GM12864 (cell line): ENCODE results near the gene NUSAP1.
"Not testable (repeated sequence)": the region's sequence is repeated elsewhere in the genome, so short reads cannot be mapped to it uniquely, and the experiment has no call there.

ENCODE experiments used
- DNase-seq: peaks from one replicate; pipeline ENCODE4 v3.0.0-alpha.2; 2011; ENCODE audit warnings: low read depth
- H3K4me3 ChIP-seq: 2 replicates; pipeline ENCODE4 v1.5.1; 2011; ENCODE audit warnings: mild to moderate bottlenecking, low read depth, low read length, control low read depth
- TF ChIP-seq, protein P1 (sequence below): IDR thresholded peaks from 2 replicates; pipeline ENCODE4 v1.5.1; 2011; ENCODE audit warnings: low read depth, mild to moderate bottlenecking, moderate library complexity, low read length, control low read depth, inconsistent platforms; ENCODE audit errors: missing control alignments

NUSAP1 gene

GRCh38 chr15:41288464-41288863 is 44.2 kb upstream of the NUSAP1 start:
- H3K4me3 ChIP-seq = no peak overlapping the region
- TF ChIP-seq, protein P1, sequence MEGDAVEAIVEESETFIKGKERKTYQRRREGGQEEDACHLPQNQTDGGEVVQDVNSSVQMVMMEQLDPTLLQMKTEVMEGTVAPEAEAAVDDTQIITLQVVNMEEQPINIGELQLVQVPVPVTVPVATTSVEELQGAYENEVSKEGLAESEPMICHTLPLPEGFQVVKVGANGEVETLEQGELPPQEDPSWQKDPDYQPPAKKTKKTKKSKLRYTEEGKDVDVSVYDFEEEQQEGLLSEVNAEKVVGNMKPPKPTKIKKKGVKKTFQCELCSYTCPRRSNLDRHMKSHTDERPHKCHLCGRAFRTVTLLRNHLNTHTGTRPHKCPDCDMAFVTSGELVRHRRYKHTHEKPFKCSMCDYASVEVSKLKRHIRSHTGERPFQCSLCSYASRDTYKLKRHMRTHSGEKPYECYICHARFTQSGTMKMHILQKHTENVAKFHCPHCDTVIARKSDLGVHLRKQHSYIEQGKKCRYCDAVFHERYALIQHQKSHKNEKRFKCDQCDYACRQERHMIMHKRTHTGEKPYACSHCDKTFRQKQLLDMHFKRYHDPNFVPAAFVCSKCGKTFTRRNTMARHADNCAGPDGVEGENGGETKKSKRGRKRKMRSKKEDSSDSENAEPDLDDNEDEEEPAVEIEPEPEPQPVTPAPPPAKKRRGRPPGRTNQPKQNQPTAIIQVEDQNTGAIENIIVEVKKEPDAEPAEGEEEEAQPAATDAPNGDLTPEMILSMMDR = no peak
- no peak for DNase-seq

GRCh38 chr15:41289953-41290352 is 42.7 kb upstream of the NUSAP1 start:
- TF ChIP-seq, protein P1 = no peak
- H3K4me3 ChIP-seq = no peak overlapping the region
- no peak for DNase-seq

DNA sequence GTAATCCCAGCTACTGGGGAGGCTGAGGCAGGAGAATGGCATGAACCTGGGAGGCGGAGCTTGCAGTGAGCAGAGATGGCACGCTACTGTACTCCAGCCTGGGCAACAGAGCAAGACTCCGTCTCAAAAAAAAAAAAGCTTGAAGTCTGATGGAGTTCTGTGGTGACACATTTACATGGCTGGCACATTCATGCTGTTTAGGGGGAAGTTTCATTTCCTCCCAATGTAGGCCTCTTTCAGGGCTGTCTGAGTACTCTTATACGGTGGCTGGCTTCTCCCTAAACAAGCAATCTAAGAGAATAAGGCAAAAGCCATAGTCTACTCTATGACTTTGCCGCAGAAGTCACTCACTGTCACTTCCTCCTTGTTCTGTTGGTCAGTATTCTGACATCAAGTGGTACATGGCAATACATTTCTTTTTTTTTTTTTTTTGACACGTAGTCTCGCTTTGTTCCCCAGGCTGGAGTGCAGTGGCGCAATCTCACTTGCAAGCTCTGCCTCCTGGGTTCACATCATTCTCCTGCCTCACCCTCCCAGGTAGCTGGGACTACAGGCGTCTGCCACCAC is 41.5 kb upstream of the NUSAP1 start:
- DNase-seq = peak; percentile 70
- H3K4me3 ChIP-seq = no peak overlapping the region

GRCh38 chr15:41292521-41292920 is 40.2 kb upstream of the NUSAP1 start:
- DNase-seq = no peak
- TF ChIP-seq, protein P1 = no peak
- no peak overlapping the region for H3K4me3 ChIP-seq

More for the DNA sequence above, 41.5 kb upstream of the NUSAP1 start:
- TF ChIP-seq, protein P1 = no peak

- not testable (repeated sequence) for H3K4me3 ChIP-seq, DNase-seq
Measured at GRCh38 chr15:41301139-41301538, 31.5 kb upstream of the NUSAP1 start.

DNA sequence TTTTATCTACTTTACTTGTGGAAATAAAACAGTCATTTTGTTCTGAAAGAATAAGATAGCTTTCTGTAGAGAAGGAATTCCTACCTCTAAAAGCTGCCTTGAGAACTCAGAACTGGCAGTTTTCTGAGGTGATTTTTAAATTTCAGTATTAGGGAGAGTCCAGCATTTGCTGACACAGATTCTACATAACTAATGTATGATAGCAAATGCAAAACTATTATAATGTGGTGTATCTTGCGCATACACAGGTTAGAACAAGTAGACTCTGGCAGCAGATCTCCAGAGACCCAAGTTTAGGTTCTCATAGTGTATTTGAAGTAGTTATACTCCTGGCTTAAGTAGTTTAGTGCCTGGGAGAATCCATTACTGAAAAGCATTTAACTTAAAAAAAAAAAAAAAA is 31.1 kb upstream of the NUSAP1 start:
- TF ChIP-seq, protein P1 = no peak
- no peak overlapping the region for H3K4me3 ChIP-seq
- no peak for DNase-seq

DNA sequence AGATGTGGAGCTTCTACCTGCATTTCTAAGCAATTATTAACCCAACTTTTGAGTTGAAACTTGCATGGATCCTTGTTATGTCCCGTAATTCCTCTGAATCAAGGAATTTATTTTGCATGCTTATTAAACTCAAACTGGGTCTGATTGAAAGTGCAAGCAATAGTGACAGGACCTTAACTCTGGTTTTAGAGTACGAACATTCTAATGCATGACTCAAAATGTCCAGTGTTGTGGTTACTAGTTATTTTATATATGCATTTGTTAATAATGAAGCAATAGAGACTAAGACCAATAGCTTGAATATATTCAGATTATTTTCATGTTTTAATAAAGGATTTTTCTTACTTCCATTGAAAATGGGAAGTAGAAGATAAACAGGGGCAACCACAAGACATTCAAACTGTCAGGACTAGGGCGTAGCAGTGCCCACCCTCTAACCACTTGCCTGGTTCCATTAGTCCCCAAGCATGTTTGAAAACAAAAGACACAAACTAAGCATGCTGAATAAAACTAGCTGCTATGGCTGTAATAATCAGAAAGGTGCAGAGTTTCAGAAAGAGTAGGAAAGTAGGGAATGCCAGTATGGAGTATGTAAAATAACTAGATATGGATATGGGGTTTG is 28.4 kb upstream of the NUSAP1 start:
- no peak overlapping the region for H3K4me3 ChIP-seq
- DNase-seq = no peak
- TF ChIP-seq, protein P1 = no peak
